AG04449 (cell line): ENCODE measurements around the gene TTC24.
A peak's percentile ranks its signal among the peaks of the same experiment; 100 is the strongest.

Source experiments
- CTCF ChIA-PET: fragments of 350-600 bp; formaldehyde crosslinking; extraction: SDS; loops from one replicate; lab custom pipeline; 2021; ENCODE audit warnings: antibody characterized with exemption; lab: Yijun Ruan, JAX
- POLR2A ChIA-PET: fragments of 400-600, 350-600 bp; formaldehyde crosslinking; extraction: SDS; loops from one replicate; lab custom pipeline; 2020; ENCODE audit warnings: antibody characterized with exemption, inconsistent platforms; lab: Yijun Ruan, JAX
- DNase-seq: peaks from one replicate; pipeline ENCODE4 v3.0.0-alpha.2; 2010; ENCODE audit warnings: low read depth, low spot score
- H3K4me3 ChIP-seq: 2 replicates; pipeline ENCODE4 v1.5.1; 2011; ENCODE audit warnings: low read depth, mild to moderate bottlenecking, control low read depth, low read length
- TF ChIP-seq, protein P1 (sequence below): IDR thresholded peaks from one replicate; pipeline ENCODE4 v1.5.1; 2011; ENCODE audit warnings: mild to moderate bottlenecking, moderate library complexity, low read length, control low read depth, inconsistent platforms; ENCODE audit not compliant: insufficient read depth; ENCODE audit errors: missing control alignments

Gene TTC24

DNA sequence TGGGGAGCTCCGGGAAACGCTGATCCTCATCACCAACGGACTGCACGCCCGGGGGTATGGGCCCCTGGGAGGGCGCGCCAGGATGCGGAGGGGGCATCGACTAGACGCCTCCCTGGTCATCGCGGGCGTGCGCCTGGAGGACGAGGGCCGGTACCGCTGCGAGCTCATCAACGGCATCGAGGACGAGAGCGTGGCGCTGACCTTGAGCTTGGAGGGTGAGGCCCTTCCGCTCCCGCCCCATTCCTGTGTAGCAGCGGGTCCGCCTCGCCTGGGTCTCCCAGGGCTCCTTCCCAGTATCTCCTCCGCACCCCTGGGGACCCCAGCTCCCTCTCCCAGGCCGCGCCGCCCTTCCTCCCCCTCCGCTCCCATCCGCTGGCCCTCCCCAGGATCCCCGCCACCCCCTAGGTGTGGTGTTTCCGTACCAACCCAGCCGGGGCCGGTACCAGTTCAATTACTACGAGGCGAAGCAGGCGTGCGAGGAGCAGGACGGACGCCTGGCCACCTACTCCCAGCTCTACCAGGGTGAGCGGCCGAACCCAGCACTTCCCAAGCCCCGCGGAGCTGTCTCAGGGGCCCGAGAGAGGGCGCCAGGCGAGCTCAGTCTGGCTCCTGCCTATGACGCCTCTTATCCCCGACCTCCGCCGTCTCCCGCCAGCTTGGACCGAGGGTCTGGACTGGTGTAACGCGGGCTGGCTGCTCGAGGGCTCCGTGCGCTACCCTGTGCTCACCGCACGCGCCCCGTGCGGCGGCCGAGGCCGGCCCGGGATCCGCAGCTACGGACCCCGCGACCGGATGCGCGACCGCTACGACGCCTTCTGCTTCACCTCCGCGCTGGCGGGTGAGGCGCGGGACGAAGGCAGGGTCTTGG, 44.7 kb downstream of the TTC24 start:
- POLR2A ChIA-PET = interaction anchor here (0.7 kb wide), 1 partner anchor 152 kb away, joined by 3 read pairs; no protein-coding TSS in a partner anchor
- TF ChIP-seq, protein P1, sequence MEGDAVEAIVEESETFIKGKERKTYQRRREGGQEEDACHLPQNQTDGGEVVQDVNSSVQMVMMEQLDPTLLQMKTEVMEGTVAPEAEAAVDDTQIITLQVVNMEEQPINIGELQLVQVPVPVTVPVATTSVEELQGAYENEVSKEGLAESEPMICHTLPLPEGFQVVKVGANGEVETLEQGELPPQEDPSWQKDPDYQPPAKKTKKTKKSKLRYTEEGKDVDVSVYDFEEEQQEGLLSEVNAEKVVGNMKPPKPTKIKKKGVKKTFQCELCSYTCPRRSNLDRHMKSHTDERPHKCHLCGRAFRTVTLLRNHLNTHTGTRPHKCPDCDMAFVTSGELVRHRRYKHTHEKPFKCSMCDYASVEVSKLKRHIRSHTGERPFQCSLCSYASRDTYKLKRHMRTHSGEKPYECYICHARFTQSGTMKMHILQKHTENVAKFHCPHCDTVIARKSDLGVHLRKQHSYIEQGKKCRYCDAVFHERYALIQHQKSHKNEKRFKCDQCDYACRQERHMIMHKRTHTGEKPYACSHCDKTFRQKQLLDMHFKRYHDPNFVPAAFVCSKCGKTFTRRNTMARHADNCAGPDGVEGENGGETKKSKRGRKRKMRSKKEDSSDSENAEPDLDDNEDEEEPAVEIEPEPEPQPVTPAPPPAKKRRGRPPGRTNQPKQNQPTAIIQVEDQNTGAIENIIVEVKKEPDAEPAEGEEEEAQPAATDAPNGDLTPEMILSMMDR = peak; percentile 57
- DNase-seq = no peak
- CTCF ChIA-PET = interaction anchor here (0.8 to 13.0 kb wide), 29 partner anchors 7 to 243 kb away, joined by 3 to 409 read pairs (median 6); partner anchors contain the start of genes BCAN, CRABP2, HAPLN2 and NAXE
- H3K4me3 ChIP-seq = peak overlapping the region; percentile 38

DNA sequence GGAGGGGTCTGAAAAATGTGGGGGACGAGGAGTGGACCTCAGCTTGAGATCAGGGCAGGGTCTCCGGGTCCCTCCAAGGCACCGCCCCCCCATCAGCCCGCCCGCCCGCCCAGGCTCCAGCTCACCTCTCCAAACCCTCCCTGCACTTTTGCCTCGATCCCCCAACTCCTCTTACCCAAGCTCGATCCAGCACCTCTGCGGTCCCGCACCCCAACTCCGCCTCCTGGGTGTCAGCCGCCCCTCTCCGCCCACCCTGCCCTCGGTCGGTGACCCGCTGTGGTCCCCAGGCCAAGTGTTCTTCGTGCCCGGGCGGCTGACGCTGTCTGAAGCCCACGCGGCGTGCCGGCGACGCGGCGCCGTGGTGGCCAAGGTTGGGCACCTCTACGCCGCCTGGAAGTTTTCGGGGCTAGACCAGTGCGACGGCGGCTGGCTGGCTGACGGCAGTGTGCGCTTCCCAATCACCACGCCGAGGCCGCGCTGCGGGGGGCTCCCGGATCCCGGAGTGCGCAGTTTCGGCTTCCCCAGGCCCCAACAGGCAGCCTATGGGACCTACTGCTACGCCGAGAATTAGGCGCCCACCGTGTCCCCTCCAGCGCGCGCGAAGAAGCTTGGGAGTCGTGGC, 45.4 kb downstream of the TTC24 start:
- TF ChIP-seq, protein P1 = no peak
- no peak for DNase-seq
- POLR2A ChIA-PET = no interaction called here
- CTCF ChIA-PET = interaction anchor here (0.8 to 13.0 kb wide), 29 partner anchors 8 to 244 kb away, joined by 3 to 409 read pairs (median 6); partner anchors contain the start of genes BCAN, CRABP2, HAPLN2 and NAXE
- peak overlapping the region; percentile 38 for H3K4me3 ChIP-seq

DNA sequence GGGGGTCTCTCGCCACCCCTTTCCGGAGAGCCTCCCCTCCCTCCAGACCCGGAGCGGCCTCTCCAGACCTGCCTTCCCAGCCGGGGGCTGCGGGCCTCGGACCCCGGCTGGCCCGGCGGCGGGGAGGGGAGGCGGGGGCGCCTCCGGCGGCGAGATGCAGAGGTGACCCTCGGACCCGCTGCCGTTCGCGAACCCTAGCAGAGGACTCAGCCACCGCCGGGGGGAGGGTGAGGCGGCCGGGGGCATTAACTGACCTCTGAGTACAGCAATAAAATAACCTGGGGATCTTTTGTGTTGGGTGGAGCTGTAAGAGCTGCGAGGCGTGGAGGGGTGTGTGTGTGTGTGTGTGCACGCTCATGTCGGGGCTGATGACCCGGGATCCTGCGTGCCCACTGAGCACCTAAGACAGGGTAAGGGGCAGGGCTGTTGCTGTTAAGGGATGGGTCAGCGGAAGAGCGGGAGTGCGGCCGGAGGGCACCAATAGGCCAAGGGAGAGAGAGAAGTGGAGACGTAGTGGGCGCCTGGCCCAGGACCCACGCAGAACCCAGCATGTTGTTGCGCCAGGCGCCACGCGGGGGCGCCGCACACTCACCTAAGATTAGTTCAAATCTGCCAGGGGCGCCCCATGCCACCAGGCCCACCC, 46.0 kb downstream of the TTC24 start:
- DNase-seq = no peak
- TF ChIP-seq, protein P1 = peak; percentile 74
- CTCF ChIA-PET = interaction anchor here (0.8 to 13.0 kb wide), 21 partner anchors 8 to 244 kb away, joined by 3 to 409 read pairs (median 10); partner anchors contain the start of genes BCAN, HAPLN2 and NES
- no peak overlapping the region for H3K4me3 ChIP-seq
- POLR2A ChIA-PET = no interaction called here

DNA sequence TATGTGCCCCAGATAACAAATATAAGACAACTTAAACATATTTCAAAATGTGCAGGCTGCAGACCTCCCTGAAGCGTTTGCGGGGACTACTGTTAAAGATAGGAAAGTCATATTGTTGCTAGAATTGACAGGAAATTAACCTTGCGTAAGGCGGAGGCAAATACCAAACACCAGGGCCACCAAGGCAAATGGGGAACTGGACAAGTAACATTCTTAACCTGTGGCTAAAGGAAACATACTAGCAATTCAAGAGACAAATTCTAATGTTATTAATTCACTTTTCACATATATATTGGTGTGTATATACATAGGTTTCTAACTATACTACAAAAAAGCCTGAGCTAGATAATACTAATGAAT, 46.5 kb downstream of the TTC24 start:
- TF ChIP-seq, protein P1 = no peak

DNA sequence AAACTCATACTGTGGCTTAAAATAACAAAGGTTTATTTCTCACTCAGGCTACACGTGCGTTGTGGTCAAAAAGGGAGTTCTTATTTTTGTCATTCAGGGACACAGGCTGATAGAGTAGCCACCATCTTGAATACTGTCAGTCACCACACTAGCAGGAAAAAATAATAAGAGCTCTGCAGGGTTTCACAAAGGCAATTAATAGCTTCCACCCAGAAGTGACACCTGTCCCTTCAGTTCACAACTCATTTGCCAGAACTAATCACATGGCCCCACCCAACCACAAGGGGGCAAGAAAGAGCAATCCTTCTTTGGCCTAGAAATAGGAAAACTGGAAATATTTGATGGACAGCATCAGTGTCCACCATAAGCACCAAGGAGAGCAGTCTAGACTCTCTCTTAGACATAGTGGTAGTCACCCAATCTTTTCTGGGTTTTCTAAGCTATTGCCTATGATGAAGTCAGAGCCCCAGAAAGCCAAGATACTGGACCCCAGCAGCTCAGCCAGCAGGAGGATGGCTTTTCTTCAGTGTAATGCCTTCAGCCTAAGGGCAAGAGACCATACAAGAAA, 47.9 kb downstream of the TTC24 start:
- ChIA-PET CTCF (interaction anchor here (0.9 to 13.0 kb wide), 28 partner anchors 7 to 309 kb away, joined by 3 to 409 read pairs (median 6); partner anchors contain the start of genes BCAN, CRABP2, HAPLN2 and NES), POLR2A (interaction anchor here (0.6 kb wide), 1 partner anchor 36 kb away, joined by 3 read pairs; the partner anchor contains the start of gene NAXE)
- TF ChIP-seq, protein P1 = peak; percentile 72
- H3K4me3 ChIP-seq = no peak overlapping the region
- no peak for DNase-seq

More for the DNA sequence above, 46.5 kb downstream of the TTC24 start:
- CTCF ChIA-PET = interaction anchor here (0.6 to 13.0 kb wide), 22 partner anchors 9 to 264 kb away, joined by 3 to 409 read pairs (median 9); partner anchors contain the start of genes BCAN, CRABP2, HAPLN2 and NES
- no peak overlapping the region for H3K4me3 ChIP-seq
- POLR2A ChIA-PET = no interaction called here
- no peak for DNase-seq
